ENCODE results near the gene MRPL51.

DNA sequence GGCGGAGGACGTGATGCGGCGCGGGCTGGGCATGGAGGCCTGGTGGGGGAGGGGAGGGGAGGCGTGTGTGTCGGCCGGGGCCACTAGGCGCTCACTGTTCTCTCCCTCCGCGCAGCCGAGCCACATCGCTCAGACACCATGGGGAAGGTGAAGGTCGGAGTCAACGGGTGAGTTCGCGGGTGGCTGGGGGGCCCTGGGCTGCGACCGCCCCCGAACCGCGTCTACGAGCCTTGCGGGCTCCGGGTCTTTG lies 41.6 kb upstream of the MRPL51 start:
- TF ChIP-seq, protein P1, sequence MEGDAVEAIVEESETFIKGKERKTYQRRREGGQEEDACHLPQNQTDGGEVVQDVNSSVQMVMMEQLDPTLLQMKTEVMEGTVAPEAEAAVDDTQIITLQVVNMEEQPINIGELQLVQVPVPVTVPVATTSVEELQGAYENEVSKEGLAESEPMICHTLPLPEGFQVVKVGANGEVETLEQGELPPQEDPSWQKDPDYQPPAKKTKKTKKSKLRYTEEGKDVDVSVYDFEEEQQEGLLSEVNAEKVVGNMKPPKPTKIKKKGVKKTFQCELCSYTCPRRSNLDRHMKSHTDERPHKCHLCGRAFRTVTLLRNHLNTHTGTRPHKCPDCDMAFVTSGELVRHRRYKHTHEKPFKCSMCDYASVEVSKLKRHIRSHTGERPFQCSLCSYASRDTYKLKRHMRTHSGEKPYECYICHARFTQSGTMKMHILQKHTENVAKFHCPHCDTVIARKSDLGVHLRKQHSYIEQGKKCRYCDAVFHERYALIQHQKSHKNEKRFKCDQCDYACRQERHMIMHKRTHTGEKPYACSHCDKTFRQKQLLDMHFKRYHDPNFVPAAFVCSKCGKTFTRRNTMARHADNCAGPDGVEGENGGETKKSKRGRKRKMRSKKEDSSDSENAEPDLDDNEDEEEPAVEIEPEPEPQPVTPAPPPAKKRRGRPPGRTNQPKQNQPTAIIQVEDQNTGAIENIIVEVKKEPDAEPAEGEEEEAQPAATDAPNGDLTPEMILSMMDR (conservative IDR thresholded peaks at IDR 0.05; ENCODE audit: low read length): no peak
- no peak for TF ChIP-seq EZH2phosphoT487 (IDR thresholded peaks at IDR 0.05; ENCODE audit: borderline replicate concordance, low read depth, low read length)

Data from OCI-LY7 (cell line).